HepG2 (cell line): ENCODE data around the gene SLFN13. TPM values are rescaled to one million over a fixed set of nuclear protein-coding genes. Genes with fewer than 3 reads are reported as not detected.

Source experiments
- ATAC-seq: fragments of 200-7000 bp; cut with Tn5 transposase; 3 replicates; pipeline ENCODE4 v1.9.1; 2020; ENCODE audit warnings: mild to moderate bottlenecking, moderate library complexity
- BruUV-seq: library from RNA; stranded (reverse); fragments of 400-500 nt; replicated peaks from 2 replicates; lab custom pipeline; 2021; lab: Mats Ljungman, UMichigan
- CTCF ChIA-PET: fragments of 300-600 bp; formaldehyde crosslinking; extraction: SDS; loops from one replicate; lab custom pipeline; 2021; ENCODE audit warnings: low total read pairs, inconsistent platforms, low intra/inter-chr PET ratio; lab: Yijun Ruan, JAX
- POLR2A ChIA-PET: fragments of 350-600 bp; sonication (Branson Sonifier 250); formaldehyde crosslinking; loops from one replicate; lab custom pipeline; 2020; ENCODE audit warnings: antibody characterized with exemption, inconsistent platforms; lab: Yijun Ruan, JAX
- DNase-seq: peaks from one replicate; pipeline ENCODE4 v3.0.0-alpha.2; 2015; ENCODE audit warnings: low spot score
- FAIRE-seq: peaks from 3 replicates; lab custom pipeline; 2011; peaks lifted over from hg19 to GRCh38; lab: Jason Lieb, UNC
- H2AFZ ChIP-seq: one replicate; pipeline ENCODE4 v1.6.1; 2011; ENCODE audit warnings: low read length, inconsistent platforms
- H3K27ac ChIP-seq: fragments of 300-600 bp; 3 replicates; pipeline ENCODE4 v1.8.0; 2011; ENCODE audit warnings: mixed run types, mild to moderate bottlenecking, mixed read lengths, low read length, inconsistent platforms; ENCODE audit not compliant: insufficient read depth; ENCODE audit errors: extremely low read length
- H3K27me3 ChIP-seq, 2 experiments: fragments of 200-600 bp in 1 of 2; 2 replicates in 1 of 2; 3 replicates in 1 of 2; pipeline versions ENCODE4 v1.6.0 to v1.8.0; 2011; ENCODE audit warnings: low read length in 2 of 2, mild to moderate bottlenecking in 2 of 2, moderate library complexity in 2 of 2, inconsistent platforms in 1 of 2; ENCODE audit not compliant: insufficient read depth in 2 of 2, control insufficient read depth in 1 of 2
- H3K36me3 ChIP-seq, 2 experiments: fragments of 200-600 bp in 1 of 2; replicated peaks in 1 of 2; 2 replicates in 1 of 2; 3 replicates in 1 of 2; pipeline versions ENCODE4 v1.5.1 to v1.8.0; 2011; ENCODE audit warnings: low read length in 2 of 2, inconsistent platforms in 1 of 2; ENCODE audit not compliant: insufficient read depth in 2 of 2, control insufficient read depth in 1 of 2
- H3K4me1 ChIP-seq: 2 replicates; pipeline ENCODE4 v1.5.1; 2012; ENCODE audit warnings: low read length, inconsistent platforms; ENCODE audit not compliant: insufficient read depth
- H3K4me2 ChIP-seq: 2 replicates; pipeline ENCODE4 v1.6.0; 2011; ENCODE audit warnings: low read depth, low read length, inconsistent platforms
- H3K4me3 ChIP-seq, 3 experiments: fragments of 200-600 bp in 1 of 3; sonication (generic), shearing (Covaris generic) in 1 of 3; replicated peaks in 1 of 3; 2 replicates each; pipeline ENCODE4 v1.5.1; 2011 to 2016; ENCODE audit warnings: low read length in 3 of 3, inconsistent platforms in 2 of 3, low read depth in 2 of 3, mild to moderate bottlenecking in 2 of 3, control low read depth in 1 of 3, mixed read lengths in 1 of 3; ENCODE audit not compliant: insufficient read depth in 1 of 3
- H3K79me2 ChIP-seq: one replicate; pipeline ENCODE4 v1.6.1; 2011; ENCODE audit warnings: low read length, inconsistent platforms; ENCODE audit not compliant: insufficient read depth
- H3K9ac ChIP-seq: 2 replicates; pipeline ENCODE4 v1.6.0; 2011; ENCODE audit warnings: mild to moderate bottlenecking, low read depth, low read length, inconsistent platforms; ENCODE audit not compliant: insufficient read depth
- H3K9me3 ChIP-seq: 2 replicates; pipeline ENCODE4 v1.5.1; 2012; ENCODE audit warnings: mild to moderate bottlenecking, low read length
- H4K20me1 ChIP-seq: 2 replicates; pipeline ENCODE4 v1.6.0; 2011; ENCODE audit warnings: inconsistent platforms, mild to moderate bottlenecking, low read length, moderate library complexity; ENCODE audit not compliant: insufficient read depth
- ARID2 ChIP-seq: sonication (generic); formaldehyde crosslinking; IDR thresholded peaks from 2 replicates; pipeline ENCODE4 v1.8.1; 2022; ENCODE audit warnings: mild to moderate bottlenecking, missing genetic modification reagents, borderline replicate concordance
- HNF4A ChIP-seq: sonication (generic); formaldehyde crosslinking; IDR thresholded peaks from 2 replicates; pipeline ENCODE4 v1.4.0; 2020; ENCODE audit warnings: missing genetic modification reagents
- HNRNPK ChIP-seq: fragments of 200-400 bp; formaldehyde crosslinking; IDR thresholded peaks from 2 replicates; pipeline ENCODE4 v1.6.1; 2018; ENCODE audit warnings: low read length, low read depth, moderate library complexity, mild to moderate bottlenecking; ENCODE audit not compliant: poor library complexity, severe bottlenecking
- MED1 ChIP-seq: sonication (generic); formaldehyde crosslinking; IDR thresholded peaks from 2 replicates; pipeline ENCODE4 v1.4.0; 2020; ENCODE audit warnings: missing genetic modification reagents
- NFIC ChIP-seq: IDR thresholded peaks from 2 replicates; pipeline ENCODE4 v1.6.1; 2012; ENCODE audit warnings: mild to moderate bottlenecking, low read length, inconsistent platforms
- NFYC ChIP-seq: IDR thresholded peaks from 2 replicates; pipeline ENCODE4 v1.6.1; 2016; ENCODE audit warnings: missing genetic modification reagents, missing compliant biosample characterization
- NR1H2 ChIP-seq: sonication (generic); formaldehyde crosslinking; IDR thresholded peaks from 2 replicates; pipeline ENCODE4 v1.8.1; 2022; ENCODE audit warnings: low read depth, missing genetic modification reagents, borderline replicate concordance
- SIN3B ChIP-seq: fragments of 150-350 bp; IDR thresholded peaks from 2 replicates; pipeline ENCODE4 v1.6.1; 2014; ENCODE audit warnings: low read length
- SRSF9 ChIP-seq: fragments of 200-400 bp; formaldehyde crosslinking; IDR thresholded peaks from 2 replicates; pipeline ENCODE4 v1.6.1; 2018; ENCODE audit warnings: borderline replicate concordance, mild to moderate bottlenecking, low read depth, low read length; ENCODE audit not compliant: insufficient read depth, poor library complexity, severe bottlenecking
- TBP ChIP-seq: sonication (generic); formaldehyde crosslinking; IDR thresholded peaks from 2 replicates; pipeline ENCODE4 v1.5.0; 2020; ENCODE audit warnings: missing genetic modification reagents
- U2AF1 ChIP-seq: fragments of 200-400 bp; formaldehyde crosslinking; optimal IDR thresholded peaks from 2 replicates; pipeline ENCODE3; 2017; ENCODE audit warnings: mild to moderate bottlenecking, low read depth, low read length
- ZIK1 ChIP-seq: sonication (generic); formaldehyde crosslinking; IDR thresholded peaks from 2 replicates; pipeline ENCODE4 v1.5.0; 2020; ENCODE audit warnings: mild to moderate bottlenecking, low read depth, missing genetic modification reagents, borderline replicate concordance
- ZNF17 ChIP-seq: sonication (generic); formaldehyde crosslinking; IDR thresholded peaks from 2 replicates; pipeline ENCODE4 v1.5.0; 2020; ENCODE audit warnings: mild to moderate bottlenecking, missing genetic modification reagents
- ZNF235 ChIP-seq: sonication (generic); formaldehyde crosslinking; IDR thresholded peaks from 2 replicates; pipeline ENCODE4 v1.8.1; 2023; ENCODE audit warnings: mild to moderate bottlenecking, missing genetic modification reagents, borderline replicate concordance
- ZNF251 ChIP-seq: sonication (generic); formaldehyde crosslinking; IDR thresholded peaks from 2 replicates; pipeline ENCODE4 v1.9.0; 2021; ENCODE audit warnings: mild to moderate bottlenecking, missing genetic modification reagents
- ZNF333 ChIP-seq: sonication (generic); formaldehyde crosslinking; IDR thresholded peaks from 2 replicates; pipeline ENCODE4 v1.4.0; 2020; ENCODE audit warnings: mild to moderate bottlenecking, missing genetic modification reagents, borderline replicate concordance
- ZNF484 ChIP-seq: sonication (generic); formaldehyde crosslinking; IDR thresholded peaks from 2 replicates; pipeline ENCODE4 v1.5.1; 2020; ENCODE audit warnings: mild to moderate bottlenecking, low read depth, missing genetic modification reagents, borderline replicate concordance
- ZNF550 ChIP-seq: sonication (generic); formaldehyde crosslinking; IDR thresholded peaks from 2 replicates; pipeline ENCODE4 v1.4.0; 2020; ENCODE audit warnings: mild to moderate bottlenecking, missing genetic modification reagents, borderline replicate concordance
- ZNF749 ChIP-seq: sonication (generic); formaldehyde crosslinking; IDR thresholded peaks from 2 replicates; pipeline ENCODE4 v1.8.0; 2022; ENCODE audit warnings: mild to moderate bottlenecking, missing genetic modification reagents, moderate library complexity, borderline replicate concordance
- ZNF768 ChIP-seq: sonication (generic); formaldehyde crosslinking; IDR thresholded peaks from 2 replicates; pipeline ENCODE4 v1.4.0; 2020; ENCODE audit warnings: missing genetic modification reagents
- ZNF780A ChIP-seq: sonication (generic); formaldehyde crosslinking; IDR thresholded peaks from 2 replicates; pipeline ENCODE4 v1.8.0; 2022; ENCODE audit warnings: mild to moderate bottlenecking, missing genetic modification reagents, moderate library complexity
- ZSCAN9 ChIP-seq: IDR thresholded peaks from 2 replicates; pipeline ENCODE4 v1.6.1; 2016; ENCODE audit warnings: borderline replicate concordance
- WGBS: methylation state at CpG from one replicate; pipeline ENCODE4 v1.1.6; 2017; ENCODE audit warnings: low lambda C conversion rate; 5-methylcytosine and 5-hydroxymethylcytosine counted together
- in situ Hi-C: cut with HindIII; loops from 2 replicates; pipeline ENCODE4 v1.10.0; 2017; ENCODE audit warnings: low pct_unique_long_range_greater_than_20kb; ENCODE audit not compliant: extremely low pct_ligation_motif_present
- intact Hi-C: fragments of 100-400 bp; cut with micrococcal nuclease; formaldehyde crosslinking; loops from one replicate; pipeline ENCODE4 v1.10.0; 2022; ENCODE audit not compliant: unreplicated experiment
- polyA plus RNA-seq, 8 experiments: library from polyadenylated mRNA; depleted of rRNA in 3 of 8; stranded (reverse) in 7 of 8; unstranded in 1 of 8; fragments of >200 nt; fragmentation: Illumina TruSeq in 4 of 8; extraction: Trizol in 4 of 8; gene quantifications; 2 replicates each; pipeline versions ENCODE4 v1.2.1 to v1.2.3, GENCODE V29; 2011 to 2016; ENCODE audit warnings: low read depth in 4 of 8, missing spikeins in 1 of 8, mixed read lengths in 1 of 8; ENCODE audit not compliant: insufficient read depth in 1 of 8
- total RNA-seq, 5 experiments: library from RNA; depleted of rRNA; stranded (reverse); fragments of >200 nt; fragmentation: Illumina TruSeq; extraction: Trizol; gene quantifications; 2 replicates each; pipeline ENCODE4 v1.2.3, GENCODE V29; 2016; ENCODE audit warnings: low read depth in 1 of 5
- TF ChIP-seq, protein P1 (sequence below): sonication (generic); formaldehyde crosslinking; IDR thresholded peaks from 2 replicates; pipeline ENCODE4 v1.4.0; 2020; ENCODE audit warnings: mild to moderate bottlenecking, low read depth, missing genetic modification reagents

The SLFN13 gene
- total and polyA plus RNA-seq, 2 of the 13 experiments (the other 11 are each of a cell fraction or from before 2014, with no cell fraction given), result 0.18 TPM; not detected in 1

DNA sequence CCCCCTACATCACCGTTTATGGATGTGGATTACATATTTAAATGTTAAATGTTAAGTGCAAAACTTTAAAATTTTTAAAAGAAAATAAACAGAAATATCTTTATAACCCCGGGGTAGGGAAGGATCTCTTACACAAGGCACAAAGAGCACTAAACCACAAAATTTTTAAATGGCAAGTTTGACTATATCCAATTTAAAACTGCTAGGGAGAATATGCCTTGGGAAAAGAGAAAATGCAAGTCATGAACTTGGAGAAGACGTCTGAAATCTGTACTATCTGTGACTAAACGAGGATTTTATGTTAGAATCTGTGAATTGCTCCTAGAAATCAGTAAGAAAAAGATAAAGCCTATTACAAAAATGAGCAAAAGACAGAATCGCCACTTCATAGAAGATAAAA is 28.7 kb upstream of the SLFN13 start:
- POLR2A ChIA-PET, result no interaction called here

DNA sequence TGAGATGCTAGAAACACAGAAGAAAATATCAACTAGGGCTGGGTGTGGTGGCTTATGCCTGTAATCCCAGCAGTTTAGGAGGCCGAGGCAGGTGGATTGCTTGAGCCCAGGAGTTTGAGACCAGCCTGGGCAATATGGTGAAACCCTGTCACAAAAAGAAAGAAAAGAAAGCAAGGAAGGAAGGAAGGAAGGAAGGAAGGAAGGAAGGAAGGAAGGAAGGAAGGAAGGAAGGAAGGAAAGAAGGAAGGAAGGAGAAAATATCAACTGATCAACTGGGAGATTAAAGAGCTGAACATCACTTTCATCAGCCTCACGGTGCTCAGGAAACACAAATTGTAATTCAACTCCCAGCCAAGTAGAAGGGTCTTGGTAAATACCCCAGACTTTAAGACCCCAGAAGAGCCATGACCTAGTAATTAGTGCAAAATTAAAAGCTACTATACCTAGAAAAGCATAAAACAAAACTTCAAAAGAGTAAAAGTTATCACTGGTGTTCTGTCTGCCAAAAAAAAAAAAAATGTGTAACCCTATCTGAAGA is 27.8 kb upstream of the SLFN13 start:
- intact Hi-C loops (no loop called here), in situ Hi-C loops (no loop called here)
- H4K20me1 ChIP-seq, result no peaks in the 10 kb centered on the region
- H3K9ac ChIP-seq, result no peak overlapping the region
- no peaks in the 10 kb centered on the region for H3K9me3 ChIP-seq
- no peaks in the 10 kb centered on the region for H3K79me2 ChIP-seq
- H3K4me1 ChIP-seq, result no peaks in the 10 kb centered on the region
- H2AFZ ChIP-seq, result no peak overlapping the region
- peaks cover 0 to 4% of the 10 kb centered on the region in 2 experiments; a peak in 1 of 5 replicates for H3K27me3 ChIP-seq
- DNase-seq (no peak), ATAC-seq (no peak), FAIRE-seq (no peak)
- H3K27ac ChIP-seq, result no peak overlapping the region
- ChIA-PET CTCF (no interaction called here), POLR2A (no interaction called here)
- BruUV-seq, result no TSS peak
- H3K4me2 ChIP-seq, result no peak overlapping the region
- no peaks in the 10 kb centered on the region for H3K36me3 ChIP-seq
- WGBS, result 2% methylated on average over 2 of the region's 2 CpGs
- H3K4me3 ChIP-seq, result no peak overlapping the region
- TF ChIP-seq, protein P1, sequence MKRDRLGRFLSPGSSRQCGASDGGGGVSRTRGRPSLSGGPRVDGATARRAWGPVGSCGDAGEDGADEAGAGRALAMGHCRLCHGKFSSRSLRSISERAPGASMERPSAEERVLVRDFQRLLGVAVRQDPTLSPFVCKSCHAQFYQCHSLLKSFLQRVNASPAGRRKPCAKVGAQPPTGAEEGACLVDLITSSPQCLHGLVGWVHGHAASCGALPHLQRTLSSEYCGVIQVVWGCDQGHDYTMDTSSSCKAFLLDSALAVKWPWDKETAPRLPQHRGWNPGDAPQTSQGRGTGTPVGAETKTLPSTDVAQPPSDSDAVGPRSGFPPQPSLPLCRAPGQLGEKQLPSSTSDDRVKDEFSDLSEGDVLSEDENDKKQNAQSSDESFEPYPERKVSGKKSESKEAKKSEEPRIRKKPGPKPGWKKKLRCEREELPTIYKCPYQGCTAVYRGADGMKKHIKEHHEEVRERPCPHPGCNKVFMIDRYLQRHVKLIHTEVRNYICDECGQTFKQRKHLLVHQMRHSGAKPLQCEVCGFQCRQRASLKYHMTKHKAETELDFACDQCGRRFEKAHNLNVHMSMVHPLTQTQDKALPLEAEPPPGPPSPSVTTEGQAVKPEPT (CRISPR knock-in tag), result no peak
- TF ChIP-seq ZNF235 (CRISPR knock-in tag) (no peak), MED1 (CRISPR knock-in tag) (no peak), NFIC (no peak), NR1H2 (CRISPR knock-in tag) (no peak), ZIK1 (CRISPR knock-in tag) (no peak), U2AF1 (no peak), ZNF17 (CRISPR knock-in tag) (no peak), HNRNPK (no peak), SRSF9 (no peak), ZNF768 (CRISPR knock-in tag) (no peak), SIN3B (no peak), ZNF749 (CRISPR knock-in tag) (no peak)

More for the DNA sequence above, 28.7 kb upstream of the SLFN13 start:
- Histone ChIP-seq H3K4me2 (no peak overlapping the region), H3K36me3 (no peaks in the 10 kb centered on the region), H2AFZ (no peak overlapping the region), H3K27ac (no peak overlapping the region), H3K27me3 (peaks cover 0 to 4% of the 10 kb centered on the region in 2 experiments; a peak in 1 of 5 replicates), H3K79me2 (no peaks in the 10 kb centered on the region), H3K4me3 (no peak overlapping the region), H4K20me1 (no peaks in the 10 kb centered on the region), H3K9ac (no peak overlapping the region), H3K4me1 (no peaks in the 10 kb centered on the region), H3K9me3 (no peaks in the 10 kb centered on the region)
- TF ChIP-seq ZNF251 (CRISPR knock-in tag) (no peak), NFYC (CRISPR knock-in tag) (no peak), ZNF484 (CRISPR knock-in tag) (no peak), ZNF333 (CRISPR knock-in tag) (no peak), ZSCAN9 (no peak), ZNF780A (CRISPR knock-in tag) (no peak), ZNF550 (CRISPR knock-in tag) (no peak), ARID2 (no peak), TBP (CRISPR knock-in tag) (no peak), HNF4A (no peak)
- intact Hi-C loops (no loop called here), in situ Hi-C loops (no loop called here)
- CTCF ChIA-PET, result no interaction called here
- 2% methylated on average over 5 of the region's 5 CpGs for WGBS
- ATAC-seq (no peak), DNase-seq (no peak), FAIRE-seq (no peak)
- BruUV-seq, result no TSS peak
